ENCODE results near the gene FRMD3.
A peak's percentile ranks its signal among the peaks of the same experiment; 100 is the strongest.

FRMD3 gene

DNA sequence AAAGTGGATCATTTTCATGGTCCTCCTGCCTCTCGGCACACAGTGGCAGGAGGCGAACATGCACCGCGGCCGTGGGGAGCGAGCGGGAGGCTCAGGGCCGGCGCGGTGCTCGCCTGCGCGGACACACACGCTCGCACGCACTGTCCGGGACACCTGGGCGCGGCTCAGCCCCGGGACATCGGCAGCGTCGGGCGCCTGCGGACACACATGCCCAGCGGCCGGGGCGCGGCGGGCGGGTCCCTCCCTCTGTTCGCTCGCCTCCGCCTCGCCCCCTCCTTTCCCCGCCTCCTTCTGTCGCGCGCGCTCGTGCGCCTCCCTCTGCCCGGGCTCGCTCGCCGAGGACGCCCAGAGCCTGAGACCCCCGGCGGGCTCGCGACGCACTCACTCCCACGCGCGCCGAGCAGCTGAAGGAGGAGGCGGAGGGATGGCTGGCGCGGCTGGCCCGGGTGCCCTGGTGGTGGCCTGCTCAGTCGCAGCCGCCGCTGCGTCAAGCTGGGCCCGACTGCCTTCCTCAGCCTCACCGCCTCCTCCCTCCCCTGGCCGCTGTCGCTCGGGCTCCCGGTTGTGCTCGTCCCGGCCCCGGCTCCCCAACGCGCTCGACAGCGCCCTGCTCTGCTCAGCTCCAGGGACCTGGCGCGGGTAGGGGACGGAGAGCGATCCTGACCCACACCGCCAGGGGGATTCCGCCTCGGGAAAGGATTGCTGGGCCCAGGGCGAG lies at the start of gene FRMD3:
FRMD3 (minus strand) TSS at position 230 of the 718 bp plus-strand sequence; CDS start at position 60, 170 bp downstream.
- peak; percentile 81 for DNase-seq

DNA sequence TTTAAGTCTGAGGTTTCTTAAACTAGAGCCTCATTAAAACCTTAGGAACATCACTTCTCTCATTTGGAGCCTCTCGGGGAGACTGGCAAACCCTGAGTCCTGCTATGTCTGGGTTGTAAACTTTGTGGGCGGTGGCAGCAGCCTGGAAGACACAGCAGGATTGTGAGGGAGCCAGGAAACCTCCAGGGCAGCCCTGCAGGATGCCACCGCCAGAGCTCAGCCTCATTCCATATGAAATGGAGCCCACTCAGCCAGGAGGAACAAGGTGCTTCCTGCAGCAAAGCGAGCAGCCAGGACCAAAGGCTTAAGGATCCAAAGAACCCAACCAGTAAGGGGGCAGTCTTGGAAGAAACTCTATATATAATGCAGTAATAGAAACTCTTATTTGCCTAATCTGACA lies 46.8 kb upstream of the FRMD3 start:
- peak; percentile 82 for DNase-seq

DNA sequence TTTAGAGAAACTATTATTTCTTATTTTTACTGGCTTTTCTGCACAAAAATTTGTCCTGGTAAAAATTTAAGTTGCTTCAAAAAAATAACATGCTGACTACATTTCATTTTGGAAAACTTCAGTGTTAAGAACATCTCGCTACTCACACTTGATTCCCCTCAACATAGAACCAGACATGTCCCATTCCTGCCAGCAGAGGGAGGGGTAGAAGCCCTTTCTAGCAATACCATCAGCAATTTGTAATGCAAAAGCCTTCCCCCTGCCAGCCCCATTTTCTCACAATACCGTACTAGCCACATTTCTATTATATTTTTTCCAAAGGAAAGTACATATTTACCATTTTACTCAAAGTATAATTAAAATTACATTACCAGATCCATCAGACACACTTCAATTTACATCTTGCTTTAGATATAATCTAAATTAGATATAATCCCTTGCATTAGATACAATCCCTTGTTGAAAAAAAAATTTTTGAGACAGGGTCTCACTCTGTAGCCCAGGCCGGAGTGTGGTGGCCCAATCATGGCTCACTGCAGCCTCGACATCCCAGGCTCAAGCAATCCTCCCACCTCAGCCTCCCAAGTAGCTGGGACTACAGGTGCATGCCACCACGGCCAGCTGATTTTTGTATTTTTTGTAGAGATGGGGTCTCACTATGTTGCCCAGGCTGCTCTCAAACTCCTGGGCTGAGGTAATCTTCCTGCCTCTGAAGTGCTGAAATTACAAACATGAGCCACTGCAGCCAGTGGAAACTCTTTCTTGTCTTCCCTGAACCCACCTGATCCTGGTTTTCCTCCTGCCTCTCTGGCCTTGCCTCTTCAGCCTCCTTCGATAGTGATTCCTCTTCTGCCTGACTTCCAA lies 45.2 kb upstream of the FRMD3 start:
- DNase-seq = peak; percentile 34

DNA sequence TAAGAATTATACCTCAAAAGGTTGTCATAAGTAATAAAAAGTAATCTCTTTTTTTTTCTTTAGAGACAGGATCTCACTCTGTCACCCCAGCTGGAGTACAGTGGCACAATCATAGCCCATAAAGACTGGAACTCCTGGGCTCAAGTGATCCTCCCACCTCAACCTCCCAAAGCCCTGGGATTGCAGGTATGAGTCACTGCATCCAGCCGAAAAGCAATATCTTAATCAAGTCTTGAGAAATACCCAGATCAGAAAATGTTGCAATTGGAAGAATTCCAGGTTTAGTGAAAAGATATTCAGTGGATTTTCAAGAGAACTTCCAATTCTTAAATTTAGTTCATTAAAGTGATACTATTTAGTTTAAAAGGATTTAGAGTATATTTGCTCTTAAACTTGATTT lies 43.8 kb upstream of the FRMD3 start:
- no peak for DNase-seq

DNA sequence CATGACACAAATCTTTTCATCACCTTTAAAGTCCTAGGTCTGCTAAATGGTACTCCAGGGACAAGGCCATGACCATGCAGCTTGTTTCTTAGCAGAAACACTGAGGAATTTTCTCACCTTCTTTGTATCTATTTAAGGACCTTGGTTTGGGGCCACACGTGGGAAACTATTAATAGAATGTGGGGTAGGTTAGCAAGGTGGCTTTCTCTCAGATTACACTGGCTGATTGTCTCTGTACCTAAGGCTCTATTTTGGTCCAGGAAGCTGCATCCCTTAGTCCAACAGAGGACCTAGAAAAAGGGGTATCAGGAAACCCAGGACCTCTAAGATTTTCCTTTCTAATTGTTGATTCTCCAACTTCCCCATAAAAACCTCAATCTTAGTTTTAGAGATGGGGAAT lies 36.3 kb upstream of the FRMD3 start:
- no peak for DNase-seq

DNA sequence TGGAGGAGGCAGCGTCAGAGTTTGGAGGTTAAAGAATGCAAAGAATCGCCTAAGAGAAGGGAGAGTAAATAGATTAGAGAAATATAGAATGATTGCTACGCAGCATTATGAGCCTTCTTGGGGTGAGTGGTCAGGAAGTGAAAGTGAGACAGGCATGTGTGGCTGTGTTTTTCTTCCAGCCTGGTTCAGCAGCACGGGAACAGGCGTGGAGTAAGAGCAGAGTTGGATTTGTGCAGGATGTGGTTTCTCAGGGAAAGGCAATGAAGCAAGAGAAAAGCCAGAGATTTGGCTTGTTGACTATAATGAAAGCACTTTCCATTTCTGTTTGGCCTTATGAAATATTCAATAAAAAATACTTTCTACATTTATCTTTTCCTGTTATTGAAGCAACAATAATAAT lies 34.3 kb upstream of the FRMD3 start:
- no peak for DNase-seq

DNA sequence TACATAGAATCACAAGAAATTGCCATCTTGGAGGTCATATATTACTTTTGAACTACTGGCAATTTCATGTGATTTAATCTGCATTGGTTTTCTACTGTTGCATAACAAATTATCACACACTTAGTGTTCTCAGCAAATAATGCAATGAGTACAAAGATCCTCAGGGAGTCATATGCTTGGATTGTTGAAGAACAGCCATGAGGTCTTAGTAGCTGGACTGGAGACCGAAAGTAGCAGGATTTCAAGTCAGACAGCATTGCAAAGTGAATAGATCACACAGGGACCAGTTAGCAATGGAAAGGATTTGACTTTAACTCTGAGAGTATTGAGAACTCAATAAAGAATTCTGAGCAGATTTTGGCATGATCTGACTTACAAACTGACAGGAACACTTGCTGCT lies 32.2 kb upstream of the FRMD3 start:
- DNase-seq = no peak

DNA sequence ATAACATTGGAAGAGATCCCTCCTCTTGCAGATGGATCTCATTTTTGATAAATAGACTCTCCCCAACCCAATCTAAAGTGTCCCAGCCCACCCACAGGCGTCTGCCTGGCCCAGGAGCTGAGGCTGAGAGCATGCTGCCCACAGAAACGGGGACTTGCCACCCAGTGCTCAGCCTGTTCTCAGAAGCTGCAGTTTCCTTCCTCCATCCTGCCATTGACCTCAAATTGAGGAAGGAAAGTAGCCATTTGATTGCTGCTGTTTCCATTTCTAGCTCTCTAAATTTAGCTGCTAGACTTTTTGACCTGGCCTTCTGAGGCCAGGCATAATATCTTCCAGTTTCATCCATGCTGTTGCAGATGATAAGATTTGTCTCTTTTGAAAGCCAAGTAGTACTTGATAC lies 31.1 kb upstream of the FRMD3 start:
- DNase-seq = no peak

DNA sequence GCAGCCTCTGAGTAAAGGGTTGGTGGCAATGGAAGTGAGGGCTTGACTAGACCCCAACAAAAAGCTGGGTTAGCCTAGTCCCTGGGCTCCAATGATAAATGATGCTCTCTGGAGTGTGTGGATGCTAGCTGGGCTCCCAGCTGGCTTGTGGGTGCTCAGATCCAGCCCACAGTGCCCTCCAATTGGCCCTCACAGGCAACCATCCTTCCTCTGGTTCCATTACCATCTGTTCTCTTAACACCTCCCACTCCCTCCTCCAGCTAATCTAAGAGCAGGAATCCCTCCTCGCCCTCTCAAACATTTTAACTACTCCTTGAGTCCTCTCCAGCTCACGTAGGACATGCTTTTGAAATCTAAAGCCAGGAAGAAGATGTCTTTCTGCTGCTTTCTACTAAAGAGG lies 25.2 kb upstream of the FRMD3 start:
- no peak for DNase-seq

DNA sequence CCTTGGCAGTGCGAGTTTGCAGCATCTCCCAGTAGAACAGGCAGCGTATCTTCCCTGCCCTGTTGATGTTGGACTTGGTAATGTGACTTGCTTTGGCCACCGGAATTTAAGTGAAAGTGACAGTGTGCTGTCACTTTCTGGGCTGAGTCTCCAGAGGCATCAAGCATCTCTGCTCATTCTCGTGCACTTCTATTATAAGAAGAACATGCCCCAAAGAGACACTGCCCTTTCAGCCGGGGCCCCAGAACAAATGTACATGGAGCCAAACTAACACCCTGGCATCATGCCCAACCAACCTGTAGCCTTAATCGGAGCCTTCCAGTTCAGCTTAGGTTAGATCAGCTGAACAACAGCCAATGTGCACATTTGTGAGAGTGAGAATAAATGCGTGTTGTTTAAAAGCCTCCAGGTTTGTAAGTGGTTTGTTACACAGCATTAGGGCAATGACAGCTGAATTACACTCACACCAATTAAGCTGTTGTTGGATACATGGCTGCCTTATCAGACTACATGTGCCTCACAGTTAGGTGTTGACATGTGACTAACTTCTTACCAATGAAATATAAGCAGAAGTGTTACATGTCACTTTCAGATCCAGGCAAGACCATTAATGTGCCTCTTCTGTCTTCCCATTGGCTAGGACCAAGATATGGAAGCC lies 22.1 kb upstream of the FRMD3 start:
- no peak for DNase-seq

DNA sequence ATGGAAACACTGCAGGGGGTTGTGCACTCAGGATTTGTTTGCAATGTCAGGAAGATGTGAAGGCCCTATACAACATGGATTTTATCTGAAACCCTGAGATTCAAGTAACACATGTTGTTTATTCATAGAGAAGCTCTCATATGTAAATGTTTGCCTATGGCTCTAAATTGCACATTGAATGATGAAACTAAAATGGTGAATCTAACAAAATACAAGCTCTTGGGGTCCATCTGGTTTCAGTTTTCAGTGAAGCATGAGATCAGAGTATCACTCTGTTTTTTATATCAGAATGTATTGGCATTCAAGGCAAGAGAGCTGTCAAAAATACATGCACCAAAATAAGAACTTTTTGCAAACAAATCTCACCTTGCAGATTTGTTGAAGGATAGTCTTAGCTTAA lies 19.6 kb upstream of the FRMD3 start:
- DNase-seq = no peak

DNA sequence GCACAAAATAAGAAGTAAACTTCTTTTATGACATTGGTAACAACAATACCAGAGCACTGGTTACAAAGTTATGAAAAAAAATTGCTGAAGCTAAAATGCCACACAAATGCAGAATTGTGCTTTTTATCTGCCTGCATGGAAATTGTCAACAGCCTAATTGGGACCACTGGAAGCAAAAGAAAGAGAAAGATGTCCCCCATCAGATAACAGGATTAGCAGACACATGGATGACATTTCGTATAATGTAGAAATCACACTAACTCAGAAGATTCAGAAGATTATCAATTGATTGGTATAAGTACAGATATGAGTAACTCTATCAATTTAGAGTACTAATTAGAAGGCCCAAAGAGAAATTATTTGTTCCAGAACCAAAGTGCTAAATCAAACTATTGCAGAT lies 19.1 kb upstream of the FRMD3 start:
- DNase-seq = no peak

DNA sequence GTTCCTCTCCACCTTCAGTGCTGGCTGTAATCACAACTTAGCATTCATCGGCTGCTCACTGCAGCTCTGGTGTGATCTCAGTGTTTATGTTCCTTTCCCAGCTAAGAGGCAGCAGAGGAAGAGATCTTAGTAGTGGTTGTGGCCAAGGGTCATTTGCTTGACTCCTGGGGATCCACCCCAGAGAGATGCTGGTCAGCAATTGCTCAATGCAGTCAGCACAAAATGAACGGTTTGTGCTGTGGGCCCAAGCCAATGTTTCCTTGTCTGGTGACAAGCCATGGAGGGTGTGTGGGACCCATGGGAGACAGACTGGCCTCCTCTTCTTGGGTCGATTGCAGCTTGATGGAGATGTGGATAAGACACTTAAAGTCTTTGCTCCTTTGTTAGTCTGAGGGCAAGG lies 16.1 kb upstream of the FRMD3 start:
- DNase-seq = no peak

DNA sequence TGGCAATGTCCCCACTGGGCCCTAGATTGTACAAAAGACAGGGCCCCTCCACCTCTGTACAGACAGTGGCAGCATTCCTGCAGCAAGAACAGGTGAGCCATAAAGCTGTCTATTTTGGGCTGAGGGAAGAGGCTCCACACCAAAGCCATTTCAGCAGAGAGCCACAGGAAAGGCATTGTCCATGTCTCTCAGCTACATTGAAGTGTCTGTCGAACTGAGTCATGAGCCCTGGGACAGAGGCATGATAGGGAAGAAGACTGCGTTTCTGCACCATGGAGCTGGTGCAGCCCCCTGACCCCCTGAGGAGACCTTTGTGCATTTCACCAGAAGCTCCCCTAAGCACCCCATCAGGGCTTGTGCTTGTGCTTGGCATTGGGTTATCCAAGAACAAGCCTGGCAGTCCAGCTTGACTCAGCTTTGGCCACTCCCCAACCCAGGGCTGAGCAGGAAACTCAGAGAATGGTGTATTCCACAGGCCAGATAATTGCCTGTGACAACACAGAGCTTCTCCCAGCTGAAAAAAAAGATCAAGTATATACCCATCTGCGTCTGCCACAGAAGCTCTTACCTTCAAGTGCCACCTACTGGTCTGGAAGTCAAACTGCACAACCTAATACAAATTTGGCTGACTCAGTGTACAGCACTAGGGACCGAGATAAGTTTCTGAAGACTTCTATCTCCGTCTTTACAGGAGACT lies 5.9 kb upstream of the FRMD3 start:
- peak; percentile 85 for DNase-seq

DNA sequence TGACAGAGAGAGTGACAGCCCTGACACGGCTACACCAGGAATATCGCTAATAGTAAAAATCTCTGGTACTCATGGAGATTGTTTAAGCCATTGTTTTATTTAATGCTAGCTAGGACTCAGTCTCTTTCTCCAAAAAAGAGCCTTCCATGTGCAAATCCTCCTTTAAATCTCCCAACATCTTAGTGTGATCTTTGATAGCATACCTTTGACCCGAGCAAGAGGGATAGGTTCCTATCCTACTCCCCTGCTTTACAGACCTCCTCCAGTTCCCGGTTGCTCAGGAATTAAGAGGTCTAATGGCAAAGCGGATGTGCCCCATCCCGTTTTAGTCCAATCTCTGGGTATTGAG lies 663 bp upstream of the FRMD3 start:
- no peak for DNase-seq

DNA sequence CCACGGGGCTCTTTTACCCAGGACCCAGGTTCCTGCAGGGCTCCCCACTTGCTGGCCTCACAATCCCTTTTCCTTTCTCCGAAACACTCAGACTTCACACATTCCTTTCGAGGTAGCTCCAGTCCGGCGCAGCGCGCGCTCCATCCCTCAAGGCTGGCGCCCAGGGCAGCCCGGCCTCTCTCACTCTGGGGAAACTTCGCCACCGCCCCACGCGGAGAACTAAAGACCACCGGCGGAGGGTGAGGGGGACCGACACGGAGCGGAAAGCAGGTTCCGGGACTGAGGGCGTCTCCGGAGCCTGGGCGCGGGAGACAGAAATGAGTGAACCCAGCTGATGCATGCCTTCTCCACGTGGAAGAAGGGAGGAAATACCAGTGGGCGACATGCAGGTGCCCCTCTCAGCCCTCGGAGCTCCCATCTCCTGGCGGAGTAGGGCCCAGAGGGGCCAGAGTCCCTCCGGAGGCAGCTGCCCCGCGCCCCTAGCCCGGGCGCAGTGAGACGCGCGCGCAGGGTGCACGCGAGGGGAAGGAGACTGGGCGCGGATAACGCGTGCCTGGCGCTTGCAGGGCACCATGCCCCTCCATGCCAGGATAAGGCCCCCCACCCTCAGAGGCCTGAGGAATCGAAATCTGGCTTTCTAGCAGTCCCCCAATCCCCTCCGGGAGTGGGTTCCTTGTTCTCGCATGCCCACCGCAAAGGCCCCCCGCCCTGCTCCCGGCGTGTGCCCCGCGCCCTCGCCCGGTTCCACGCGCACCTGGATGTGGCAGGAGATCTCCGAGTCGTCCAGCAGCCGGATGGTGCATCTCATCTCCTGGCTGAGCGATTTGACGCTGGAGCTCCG lies 650 bp downstream of the FRMD3 start:
- peak; percentile 12 for DNase-seq

DNA sequence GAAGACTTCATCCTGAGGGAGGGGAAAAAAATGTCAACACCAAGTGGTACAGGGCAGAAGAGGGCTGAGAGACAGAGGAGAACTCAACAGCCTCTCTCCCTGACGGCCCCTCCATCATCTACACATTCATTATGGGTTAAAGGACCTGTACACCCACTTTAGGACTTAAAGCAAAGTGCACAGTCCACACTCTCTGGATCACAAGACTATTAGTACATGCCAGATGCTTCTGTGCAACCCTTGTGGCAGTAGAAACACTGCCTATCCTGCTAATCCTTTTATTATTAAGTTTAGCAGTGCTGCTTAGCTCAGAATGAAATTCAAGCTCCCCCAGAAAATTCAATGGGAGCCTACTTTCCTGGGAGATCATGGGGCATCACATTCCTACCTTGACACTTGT lies 1.9 kb downstream of the FRMD3 start:
- no peak for DNase-seq

DNA sequence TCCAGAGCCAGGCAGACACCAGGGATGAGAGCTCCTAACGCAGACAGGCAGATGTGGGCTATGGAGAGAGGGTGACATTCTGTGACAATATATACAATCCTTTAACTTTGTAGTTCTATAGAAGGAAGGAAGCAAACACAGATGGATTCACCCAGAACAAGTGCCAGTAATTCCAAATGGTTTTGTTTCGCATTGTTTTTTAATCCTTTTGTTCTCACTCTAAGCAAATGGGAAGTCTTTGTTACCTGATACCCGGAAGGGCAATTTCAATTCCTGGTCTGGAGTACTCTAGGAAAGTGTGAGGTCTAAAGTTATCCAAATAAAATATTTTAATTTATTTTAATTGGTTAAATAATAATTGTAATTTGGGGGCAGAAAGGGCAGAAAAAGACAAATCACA lies 2.5 kb downstream of the FRMD3 start:
- DNase-seq = peak; percentile 10

DNA sequence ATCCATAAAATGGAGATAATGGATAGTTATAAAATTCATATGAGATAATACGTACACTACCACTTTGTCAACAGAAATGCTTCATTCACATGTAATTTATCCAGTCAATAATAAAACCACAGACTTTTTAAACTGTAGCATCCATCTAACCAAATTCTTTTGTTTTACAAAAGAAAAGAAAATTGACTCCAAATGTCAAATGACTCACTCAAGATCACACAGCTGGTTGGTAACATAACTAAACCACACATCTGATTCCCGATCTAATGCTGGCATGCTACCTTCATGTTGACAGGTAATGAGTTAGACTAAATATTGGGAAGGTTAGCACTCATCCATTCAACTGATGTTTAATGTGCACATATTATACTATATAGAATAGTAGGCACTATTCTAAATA lies 4.9 kb downstream of the FRMD3 start:
- no peak for DNase-seq

DNA sequence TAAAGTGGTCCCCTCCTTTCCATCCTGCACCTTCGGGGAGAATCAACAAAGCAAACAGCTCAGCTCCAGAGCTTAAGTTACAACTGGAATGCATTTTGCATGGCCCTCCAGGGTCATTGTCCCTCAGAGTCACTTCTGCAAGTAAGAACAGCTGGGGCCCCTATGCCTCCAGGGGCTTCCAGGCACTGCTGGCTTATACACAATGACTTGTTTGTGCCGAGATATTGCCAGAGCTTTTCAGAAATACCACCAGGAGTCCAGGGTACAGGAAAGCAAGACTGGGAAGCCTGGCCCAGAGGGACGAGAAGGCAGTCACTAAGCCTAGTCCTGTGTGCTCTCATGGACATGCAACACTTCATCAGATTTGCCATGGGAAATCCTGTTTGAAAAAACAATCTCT lies 11.3 kb downstream of the FRMD3 start:
- peak; percentile 56 for DNase-seq

DNA sequence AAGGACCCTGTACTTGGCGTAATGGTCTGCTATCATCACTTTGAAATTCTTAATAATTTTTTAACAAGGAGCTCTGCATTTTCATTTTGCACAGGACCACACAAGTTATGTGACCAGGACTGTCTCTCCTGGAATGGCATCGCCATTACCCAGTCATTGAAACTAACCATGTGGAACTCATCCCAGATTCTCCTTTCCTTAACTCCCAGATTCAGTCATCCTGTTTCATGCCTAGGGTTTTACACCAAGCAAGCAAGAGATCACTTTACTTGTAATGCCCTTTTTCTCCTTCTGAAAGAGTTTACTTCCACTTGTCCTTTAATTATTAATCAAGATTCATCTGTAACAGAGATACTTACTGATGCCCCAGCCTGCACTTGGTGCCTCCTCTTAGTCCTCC lies 12.0 kb downstream of the FRMD3 start:
- DNase-seq = no peak

DNA sequence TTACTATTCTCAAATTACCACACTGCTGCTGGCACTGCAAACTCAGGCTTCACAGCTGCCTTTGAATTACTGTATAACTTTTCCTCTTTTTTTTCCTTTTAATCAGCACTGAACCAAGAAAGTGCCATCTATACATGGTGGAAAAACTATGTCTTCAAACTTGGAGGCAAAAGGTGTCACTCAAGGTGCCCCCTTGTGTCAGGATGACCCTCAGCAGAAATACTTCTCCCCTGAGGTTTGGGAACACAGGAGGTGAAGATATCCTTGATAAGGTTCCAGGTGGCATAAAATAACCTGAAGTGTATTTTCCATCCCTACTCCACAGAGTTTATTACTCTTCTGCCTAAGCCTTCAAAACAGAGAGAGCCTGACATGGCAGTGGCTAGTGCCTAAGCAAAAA lies 14.5 kb downstream of the FRMD3 start:
- no peak for DNase-seq

DNA sequence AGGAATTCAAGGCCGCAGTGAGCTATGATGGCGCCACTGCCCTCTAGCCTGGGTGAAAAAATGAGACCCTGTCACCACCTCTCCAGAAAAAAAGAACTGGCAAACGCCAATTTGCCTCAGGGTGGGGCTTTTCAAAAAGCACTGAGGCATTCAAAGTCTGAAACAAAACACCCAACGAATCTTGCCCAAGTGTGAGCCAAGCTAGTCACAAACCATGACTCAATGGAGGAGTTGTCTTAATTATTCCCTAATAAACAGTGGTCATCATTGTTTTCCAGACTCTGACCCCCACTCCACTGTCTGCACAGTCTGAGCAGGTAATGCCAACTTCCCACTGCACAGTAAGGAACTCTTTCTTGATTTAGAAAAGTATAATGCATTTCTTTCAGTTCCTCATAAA lies 16.8 kb downstream of the FRMD3 start:
- DNase-seq = no peak
